ENCODE measurements around the gene ABCC9.

- TF ChIP-seq CTCF (IDR thresholded peaks at IDR 0.05), result no peak
- no peak for TF ChIP-seq POLR2A (IDR thresholded peaks at IDR 0.05)
These were observed 169.9 kb downstream of the ABCC9 start for GRCh38 chr12:21771311-21771710.

Measured in Peyer's patch (tissue), 4 donors.